Right lung (tissue), 5 donors: Measurements from ENCODE around the gene ARHGAP8. TPM values are rescaled to one million over a fixed set of nuclear protein-coding genes. Genes with fewer than 3 reads are reported as not detected.

Experiments
- DNase-seq, 2 donors: peaks; one replicate each; pipeline ENCODE4 v3.0.0-alpha.2; 2013
- polyA plus RNA-seq, 5 donors: library from polyadenylated mRNA; unstranded; fragments of 120-200 nt; gene quantifications; one replicate each; pipeline versions ENCODE4 v1.2.1 to v1.2.3, GENCODE V29; 2013; ENCODE audit warnings: inconsistent platforms in 1 of 5, low replicate concordance in 1 of 5; ENCODE audit not compliant: insufficient read length in 5 of 5, insufficient read depth in 1 of 5

The ARHGAP8 gene
- polyA plus RNA-seq, 5 donors, result 23.4 to 49.7 (median 30.4) TPM

GRCh38 chr22:44723801-44724200 is 28.6 kb upstream of the ARHGAP8 start:
- no peak for DNase-seq

- no peak for DNase-seq
These were observed 28.0 kb upstream of the ARHGAP8 start for GRCh38 chr22:44724416-44724815.

GRCh38 chr22:44724859-44725258 is 27.5 kb upstream of the ARHGAP8 start:
- no peak for DNase-seq

- DNase-seq, result no peak
These were observed 25.9 kb upstream of the ARHGAP8 start for GRCh38 chr22:44726439-44726838.

- DNase-seq, result no peak
These were observed 25.2 kb upstream of the ARHGAP8 start for GRCh38 chr22:44727148-44727547.

GRCh38 chr22:44727709-44728108 is 24.7 kb upstream of the ARHGAP8 start:
- DNase-seq, result no peak

GRCh38 chr22:44728761-44729324 is 23.5 kb upstream of the ARHGAP8 start:
- DNase-seq, result no peak

GRCh38 chr22:44729391-44730021 is 22.9 kb upstream of the ARHGAP8 start:
- DNase-seq, result peak; percentile 87 to 88

- no peak for DNase-seq
These were observed 22.4 kb upstream of the ARHGAP8 start for GRCh38 chr22:44730022-44730393.

- no peak for DNase-seq
These were observed 21.7 kb upstream of the ARHGAP8 start for GRCh38 chr22:44730490-44731356.

GRCh38 chr22:44731357-44731970 is 20.9 kb upstream of the ARHGAP8 start:
- DNase-seq, result no peak

- DNase-seq, result no peak
These were observed 20.3 kb upstream of the ARHGAP8 start for GRCh38 chr22:44732017-44732561.

GRCh38 chr22:44732661-44733060 is 19.7 kb upstream of the ARHGAP8 start:
- DNase-seq, result no peak

- no peak for DNase-seq
These were observed 18.8 kb upstream of the ARHGAP8 start for GRCh38 chr22:44733426-44734106.

GRCh38 chr22:44734278-44734677 is 18.1 kb upstream of the ARHGAP8 start:
- DNase-seq, result no peak

GRCh38 chr22:44734801-44735517 is 17.4 kb upstream of the ARHGAP8 start:
- no peak for DNase-seq

GRCh38 chr22:44735518-44736428 is 16.6 kb upstream of the ARHGAP8 start:
- DNase-seq, result no peak

GRCh38 chr22:44736581-44737405 is 15.6 kb upstream of the ARHGAP8 start:
- DNase-seq, result peak; percentile 77 to 80
